ENCODE measurements around the gene SMARCAD1.

GRCh38 chr4:94336303-94336702 lies 128.6 kb downstream of the SMARCAD1 start:
- no peak for TF ChIP-seq POLR2A (IDR thresholded peaks at IDR 0.05)
- TF ChIP-seq CTCF (IDR thresholded peaks at IDR 0.05) = no peak

Measured in suprapubic skin (tissue), 3 donors.